ENCODE results near the gene TTLL7.

GRCh38 chr1:83996621-83997020 is 2.3 kb downstream of the TTLL7 start:
- TF ChIP-seq POLR2AphosphoS5 (IDR thresholded peaks at IDR 0.05; ENCODE audit: low read depth, low read length) (no peak), POLR2A (IDR thresholded peaks at IDR 0.05; ENCODE audit: low read depth, low read length) (no peak)
